ENCODE measurements around the gene TMEM221. TPM values are rescaled to one million over a fixed set of nuclear protein-coding genes. Genes with fewer than 3 reads are reported as not detected.

The TMEM221 gene
- total and polyA plus RNA-seq, 9 of the 15 experiments (the other 6 are each of a cell fraction or from before 2014, with no cell fraction given): 0.06 to 0.35 TPM; not detected in 7

DNA sequence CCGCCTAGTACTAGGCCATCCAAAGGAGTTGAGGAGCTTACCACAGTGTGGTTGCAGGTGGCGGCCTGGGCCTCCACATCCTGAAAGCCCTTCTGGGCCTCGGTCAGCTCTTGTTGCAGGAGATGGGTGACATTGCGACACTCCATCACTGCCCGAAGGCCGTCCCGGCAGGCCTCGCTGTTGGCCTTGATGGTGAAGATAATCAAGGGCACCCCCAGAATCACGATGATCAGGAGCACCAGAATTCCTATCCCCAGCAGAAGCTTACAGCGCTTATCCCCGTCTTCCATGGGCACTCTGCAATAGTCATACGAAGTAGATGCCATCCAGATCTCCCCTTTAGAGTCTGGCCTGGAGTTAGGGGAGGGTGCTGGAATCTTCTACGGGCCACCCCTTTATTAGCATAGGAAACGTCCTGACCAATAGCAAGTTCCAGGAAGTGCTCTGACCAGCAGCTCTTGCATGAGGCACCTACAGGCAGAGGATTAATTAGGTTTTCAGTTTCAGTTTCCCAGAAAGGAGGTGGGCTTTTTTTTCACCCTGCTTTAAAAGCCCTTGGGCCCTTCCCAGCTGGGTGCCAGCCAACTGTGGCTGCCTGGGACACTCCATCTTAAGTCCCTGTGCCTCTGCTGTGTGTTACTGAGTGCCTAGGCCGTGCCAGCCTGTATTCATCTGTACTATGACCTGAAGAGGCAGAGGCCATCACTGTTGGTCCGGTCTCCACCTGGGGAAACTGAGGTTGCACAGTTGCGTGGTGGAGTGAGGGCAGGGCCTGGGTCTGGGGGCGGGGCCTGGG is 43.0 kb downstream of the TMEM221 start, which contains the start of gene BST2 (continued):
- TF ChIP-seq, protein P1, sequence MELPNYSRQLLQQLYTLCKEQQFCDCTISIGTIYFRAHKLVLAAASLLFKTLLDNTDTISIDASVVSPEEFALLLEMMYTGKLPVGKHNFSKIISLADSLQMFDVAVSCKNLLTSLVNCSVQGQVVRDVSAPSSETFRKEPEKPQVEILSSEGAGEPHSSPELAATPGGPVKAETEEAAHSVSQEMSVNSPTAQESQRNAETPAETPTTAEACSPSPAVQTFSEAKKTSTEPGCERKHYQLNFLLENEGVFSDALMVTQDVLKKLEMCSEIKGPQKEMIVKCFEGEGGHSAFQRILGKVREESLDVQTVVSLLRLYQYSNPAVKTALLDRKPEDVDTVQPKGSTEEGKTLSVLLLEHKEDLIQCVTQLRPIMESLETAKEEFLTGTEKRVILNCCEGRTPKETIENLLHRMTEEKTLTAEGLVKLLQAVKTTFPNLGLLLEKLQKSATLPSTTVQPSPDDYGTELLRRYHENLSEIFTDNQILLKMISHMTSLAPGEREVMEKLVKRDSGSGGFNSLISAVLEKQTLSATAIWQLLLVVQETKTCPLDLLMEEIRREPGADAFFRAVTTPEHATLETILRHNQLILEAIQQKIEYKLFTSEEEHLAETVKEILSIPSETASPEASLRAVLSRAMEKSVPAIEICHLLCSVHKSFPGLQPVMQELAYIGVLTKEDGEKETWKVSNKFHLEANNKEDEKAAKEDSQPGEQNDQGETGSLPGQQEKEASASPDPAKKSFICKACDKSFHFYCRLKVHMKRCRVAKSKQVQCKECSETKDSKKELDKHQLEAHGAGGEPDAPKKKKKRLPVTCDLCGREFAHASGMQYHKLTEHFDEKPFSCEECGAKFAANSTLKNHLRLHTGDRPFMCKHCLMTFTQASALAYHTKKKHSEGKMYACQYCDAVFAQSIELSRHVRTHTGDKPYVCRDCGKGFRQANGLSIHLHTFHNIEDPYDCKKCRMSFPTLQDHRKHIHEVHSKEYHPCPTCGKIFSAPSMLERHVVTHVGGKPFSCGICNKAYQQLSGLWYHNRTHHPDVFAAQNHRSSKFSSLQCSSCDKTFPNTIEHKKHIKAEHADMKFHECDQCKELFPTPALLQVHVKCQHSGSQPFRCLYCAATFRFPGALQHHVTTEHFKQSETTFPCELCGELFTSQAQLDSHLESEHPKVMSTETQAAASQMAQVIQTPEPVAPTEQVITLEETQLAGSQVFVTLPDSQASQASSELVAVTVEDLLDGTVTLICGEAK (IDR thresholded peaks at IDR 0.05): no peak
- TF ChIP-seq, protein P1 (CRISPR knock-in tag; IDR thresholded peaks at IDR 0.05): no peak
- peak; percentile 18; the same call in 1 of the 2 replicates for TF ChIP-seq ARID1B (IDR thresholded peaks at IDR 0.05)
- TF ChIP-seq, protein P2, sequence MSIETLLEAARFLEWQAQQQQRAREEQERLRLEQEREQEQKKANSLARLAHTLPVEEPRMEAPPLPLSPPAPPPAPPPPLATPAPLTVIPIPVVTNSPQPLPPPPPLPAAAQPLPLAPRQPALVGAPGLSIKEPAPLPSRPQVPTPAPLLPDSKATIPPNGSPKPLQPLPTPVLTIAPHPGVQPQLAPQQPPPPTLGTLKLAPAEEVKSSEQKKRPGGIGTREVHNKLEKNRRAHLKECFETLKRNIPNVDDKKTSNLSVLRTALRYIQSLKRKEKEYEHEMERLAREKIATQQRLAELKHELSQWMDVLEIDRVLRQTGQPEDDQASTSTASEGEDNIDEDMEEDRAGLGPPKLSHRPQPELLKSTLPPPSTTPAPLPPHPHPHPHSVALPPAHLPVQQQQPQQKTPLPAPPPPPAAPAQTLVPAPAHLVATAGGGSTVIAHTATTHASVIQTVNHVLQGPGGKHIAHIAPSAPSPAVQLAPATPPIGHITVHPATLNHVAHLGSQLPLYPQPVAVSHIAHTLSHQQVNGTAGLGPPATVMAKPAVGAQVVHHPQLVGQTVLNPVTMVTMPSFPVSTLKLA (conservative IDR thresholded peaks at IDR 0.05): peak in 1 of 2 experiments; percentile 62; a peak in 2 of 4 replicates
- no peak for TF ChIP-seq SMARCB1 (IDR thresholded peaks at IDR 0.05; ENCODE audit: insufficient read length, low read depth)
- no peak for TF ChIP-seq EHMT2 (IDR thresholded peaks at IDR 0.05)
- TF ChIP-seq RBM15 (IDR thresholded peaks at IDR 0.05; ENCODE audit: insufficient read depth, low read length): no peak
- no peak for TF ChIP-seq CBFA2T3 (IDR thresholded peaks at IDR 0.05)
- TF ChIP-seq, protein P3, sequence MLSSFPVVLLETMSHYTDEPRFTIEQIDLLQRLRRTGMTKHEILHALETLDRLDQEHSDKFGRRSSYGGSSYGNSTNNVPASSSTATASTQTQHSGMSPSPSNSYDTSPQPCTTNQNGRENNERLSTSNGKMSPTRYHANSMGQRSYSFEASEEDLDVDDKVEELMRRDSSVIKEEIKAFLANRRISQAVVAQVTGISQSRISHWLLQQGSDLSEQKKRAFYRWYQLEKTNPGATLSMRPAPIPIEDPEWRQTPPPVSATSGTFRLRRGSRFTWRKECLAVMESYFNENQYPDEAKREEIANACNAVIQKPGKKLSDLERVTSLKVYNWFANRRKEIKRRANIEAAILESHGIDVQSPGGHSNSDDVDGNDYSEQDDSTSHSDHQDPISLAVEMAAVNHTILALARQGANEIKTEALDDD (IDR thresholded peaks at IDR 0.05): no peak
- TF ChIP-seq CCAR2 (IDR thresholded peaks at IDR 0.05; ENCODE audit: low read depth, low read length): no peak
- TF ChIP-seq SRSF1 (IDR thresholded peaks at IDR 0.05; ENCODE audit: low read depth, low read length): no peak
- TF ChIP-seq ZNF586 (CRISPR knock-in tag; conservative IDR thresholded peaks at IDR 0.05): no peak
- TF ChIP-seq SMAD3 (CRISPR knock-in tag; conservative IDR thresholded peaks at IDR 0.05): 0 out of 2 replicates have a peak, but pooled peaks have one; percentile 17
- TF ChIP-seq, protein P4, sequence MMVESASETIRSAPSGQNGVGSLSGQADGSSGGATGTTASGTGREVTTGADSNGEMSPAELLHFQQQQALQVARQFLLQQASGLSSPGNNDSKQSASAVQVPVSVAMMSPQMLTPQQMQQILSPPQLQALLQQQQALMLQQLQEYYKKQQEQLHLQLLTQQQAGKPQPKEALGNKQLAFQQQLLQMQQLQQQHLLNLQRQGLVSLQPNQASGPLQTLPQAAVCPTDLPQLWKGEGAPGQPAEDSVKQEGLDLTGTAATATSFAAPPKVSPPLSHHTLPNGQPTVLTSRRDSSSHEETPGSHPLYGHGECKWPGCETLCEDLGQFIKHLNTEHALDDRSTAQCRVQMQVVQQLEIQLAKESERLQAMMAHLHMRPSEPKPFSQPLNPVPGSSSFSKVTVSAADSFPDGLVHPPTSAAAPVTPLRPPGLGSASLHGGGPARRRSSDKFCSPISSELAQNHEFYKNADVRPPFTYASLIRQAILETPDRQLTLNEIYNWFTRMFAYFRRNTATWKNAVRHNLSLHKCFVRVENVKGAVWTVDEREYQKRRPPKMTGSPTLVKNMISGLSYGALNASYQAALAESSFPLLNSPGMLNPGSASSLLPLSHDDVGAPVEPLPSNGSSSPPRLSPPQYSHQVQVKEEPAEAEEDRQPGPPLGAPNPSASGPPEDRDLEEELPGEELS (CRISPR knock-in tag; IDR thresholded peaks at IDR 0.05; ENCODE audit: borderline replicate concordance): no peak

Measured in K562 (cell line).